ENCODE measurements around the gene PKNOX2.

The PKNOX2 gene

DNA sequence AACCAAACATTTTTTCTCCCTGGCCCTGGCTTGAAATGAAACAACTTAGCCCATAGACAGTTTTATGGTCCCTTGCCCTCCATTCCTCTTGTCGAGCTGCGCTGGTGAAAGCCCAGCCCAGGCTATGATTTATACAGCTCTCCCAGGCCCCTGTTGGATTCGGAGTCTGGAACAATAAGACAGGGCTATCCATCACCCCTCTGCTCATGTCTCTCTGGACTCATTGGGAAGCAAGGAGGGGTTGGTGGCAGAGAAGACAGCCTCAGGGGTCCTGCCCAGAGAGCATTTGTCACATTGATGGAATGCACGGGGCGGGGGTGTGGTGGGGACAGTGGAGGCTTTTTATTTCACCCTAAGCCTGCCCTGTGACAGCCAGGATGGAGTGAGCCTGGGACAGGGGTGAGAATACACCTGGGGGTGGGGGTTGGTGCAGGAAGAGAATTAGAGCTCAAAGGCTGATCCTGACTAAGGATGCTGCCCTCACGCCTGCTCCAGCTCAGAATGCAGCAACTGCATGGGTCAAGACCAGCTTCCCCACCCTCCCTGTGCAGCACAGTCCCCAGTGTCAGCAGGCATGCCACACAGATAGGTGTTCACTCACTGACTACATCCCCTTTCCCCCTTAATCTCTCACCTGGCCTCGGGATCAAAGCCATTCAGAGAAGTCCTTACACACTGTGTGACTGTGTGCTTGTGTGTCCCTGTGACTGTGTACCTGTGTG, 10.0 kb upstream of the PKNOX2 start:
- DNase-seq (ENCODE audit: low read depth in 3 of 3, low spot score in 1 of 3), result no peak

DNA sequence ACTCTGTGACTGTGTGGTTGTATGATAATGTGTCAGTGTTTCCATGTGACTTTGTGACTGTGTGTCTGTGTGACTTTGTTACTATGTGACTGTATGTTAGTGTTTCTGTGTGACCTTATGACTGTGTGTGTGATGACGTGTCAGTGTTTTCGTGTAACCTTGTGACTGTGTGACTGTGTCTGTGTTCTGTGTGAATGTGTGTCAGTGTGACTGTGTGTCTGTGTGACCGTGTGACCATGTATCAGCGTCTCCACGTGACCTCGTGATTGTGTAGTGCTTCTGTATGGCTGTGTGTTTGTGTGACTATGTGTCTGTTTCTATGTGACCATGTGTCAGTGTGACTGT, 9.5 kb upstream of the PKNOX2 start:
- no peak for DNase-seq (ENCODE audit: low read depth in 3 of 3, low spot score in 1 of 3)

DNA sequence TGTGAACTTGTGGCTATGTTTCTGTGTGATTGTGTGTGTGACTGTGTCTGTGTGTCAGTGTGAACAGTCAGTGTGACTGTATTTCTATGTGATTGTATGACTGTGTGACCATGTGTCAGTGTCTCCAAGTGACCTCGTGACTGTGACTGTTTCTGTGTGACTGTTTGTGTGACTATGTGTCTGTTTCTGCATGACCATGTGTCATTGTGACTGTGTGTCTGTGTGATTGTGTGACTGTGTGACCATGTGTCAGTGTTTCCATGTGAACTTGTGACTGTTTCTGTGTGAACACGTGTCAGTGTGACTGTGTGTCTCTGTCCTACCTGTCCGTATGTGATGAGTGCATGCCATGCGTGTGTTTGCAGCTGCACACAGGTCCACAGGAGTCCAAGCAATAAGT, 8.8 kb upstream of the PKNOX2 start:
- no peak for DNase-seq (ENCODE audit: low read depth in 3 of 3, low spot score in 1 of 3)

DNA sequence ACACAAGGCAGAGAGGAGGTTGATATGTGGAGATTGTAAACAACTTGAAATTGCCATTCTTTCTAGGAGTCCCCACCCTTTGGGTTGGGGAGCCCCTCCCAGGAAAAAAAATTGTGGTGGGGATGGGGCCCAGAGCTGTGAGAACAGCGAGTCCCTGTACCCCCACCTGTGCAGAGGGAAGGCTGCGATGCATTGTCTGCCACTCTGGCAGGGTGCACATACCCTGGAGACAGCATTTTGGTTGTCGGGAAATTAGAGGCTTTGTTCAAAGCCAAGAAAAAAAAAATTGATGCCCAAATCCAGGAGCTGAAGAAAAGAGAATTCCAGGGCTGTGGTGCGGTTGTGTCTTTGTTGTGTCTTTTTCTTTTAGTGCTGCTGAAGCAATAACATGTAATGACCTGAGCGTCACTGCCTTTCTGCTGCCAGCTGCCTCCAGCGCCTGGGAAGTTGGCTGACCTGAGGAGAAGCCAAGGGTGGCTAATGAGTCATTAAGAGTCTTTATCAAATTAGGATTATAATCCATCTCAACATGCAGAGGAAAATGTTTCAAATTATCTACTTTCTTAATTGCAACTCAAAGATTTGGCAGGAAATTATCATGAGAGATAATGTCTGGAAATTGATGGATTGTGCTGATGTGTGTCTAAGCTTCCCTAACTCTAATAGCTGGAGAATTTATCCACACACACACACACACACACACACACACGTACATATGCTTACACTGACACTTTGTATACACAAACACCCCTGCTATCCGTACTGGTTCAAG, 8.0 kb upstream of the PKNOX2 start:
- no peak for DNase-seq (ENCODE audit: low read depth in 3 of 3, low spot score in 1 of 3)

DNA sequence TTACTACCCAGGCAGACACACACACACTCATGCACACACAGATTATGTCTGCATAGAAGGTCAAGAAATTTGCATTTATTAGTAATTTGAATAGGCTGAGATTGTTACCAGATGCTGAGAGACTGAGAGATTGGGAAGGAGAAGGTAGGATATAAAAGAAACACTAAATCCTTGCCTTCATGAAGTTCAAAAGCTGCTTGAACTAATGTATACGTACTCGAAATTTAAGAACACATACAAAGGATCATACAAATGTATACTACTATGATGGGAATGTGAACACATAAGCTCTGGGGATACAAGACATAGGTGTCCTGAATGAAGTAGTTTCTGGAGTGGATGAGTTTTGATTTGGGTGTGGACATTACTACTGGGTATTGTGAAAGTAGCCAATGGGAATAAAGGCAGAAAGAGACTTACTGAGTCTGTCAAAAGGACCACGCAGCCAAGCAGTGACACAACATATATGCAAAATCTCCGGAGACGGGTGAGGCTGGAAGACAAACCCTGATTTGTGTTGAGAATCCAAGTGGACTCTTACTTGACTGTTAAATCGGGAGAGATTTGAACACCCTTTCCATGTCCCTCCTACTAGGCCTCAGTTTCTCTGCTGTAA, 7.3 kb upstream of the PKNOX2 start:
- no peak for DNase-seq (ENCODE audit: low read depth in 3 of 3, low spot score in 1 of 3)

DNA sequence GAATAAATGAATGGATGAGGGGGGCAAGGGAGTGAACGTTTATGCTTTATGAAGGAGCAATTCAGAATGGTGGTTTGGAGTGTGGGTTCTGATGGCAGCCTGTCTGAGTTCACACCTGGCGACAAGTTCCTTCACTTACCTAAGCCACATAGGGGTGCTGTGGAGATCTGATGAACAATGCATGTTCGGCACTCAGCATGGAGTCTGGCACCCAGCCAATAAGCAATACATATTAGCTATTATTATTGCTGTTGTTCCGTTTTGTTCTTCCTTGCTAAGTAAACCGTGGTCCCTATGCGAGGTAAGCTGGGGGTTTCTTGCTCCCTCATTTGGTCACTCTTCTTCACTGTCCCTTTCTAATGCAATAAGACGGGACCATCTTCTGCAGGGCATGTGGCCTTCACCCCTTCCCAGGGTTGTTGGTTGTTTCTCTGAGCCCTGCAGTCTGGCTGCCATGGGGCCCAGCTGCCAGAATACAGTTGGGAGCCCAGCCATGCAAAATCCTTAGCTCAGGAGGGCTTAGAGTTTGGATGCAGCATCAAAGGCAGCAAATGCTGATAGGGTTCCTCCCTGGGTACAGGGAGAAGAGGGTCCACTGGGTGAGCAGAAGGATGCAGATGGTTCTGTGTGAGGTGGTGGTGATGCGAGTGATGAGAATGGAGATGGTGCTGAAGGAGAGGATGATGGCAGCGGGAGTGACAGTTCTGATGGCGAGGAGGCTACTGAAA, 6.4 kb upstream of the PKNOX2 start:
- no peak for DNase-seq (ENCODE audit: low read depth in 3 of 3, low spot score in 1 of 3)

DNA sequence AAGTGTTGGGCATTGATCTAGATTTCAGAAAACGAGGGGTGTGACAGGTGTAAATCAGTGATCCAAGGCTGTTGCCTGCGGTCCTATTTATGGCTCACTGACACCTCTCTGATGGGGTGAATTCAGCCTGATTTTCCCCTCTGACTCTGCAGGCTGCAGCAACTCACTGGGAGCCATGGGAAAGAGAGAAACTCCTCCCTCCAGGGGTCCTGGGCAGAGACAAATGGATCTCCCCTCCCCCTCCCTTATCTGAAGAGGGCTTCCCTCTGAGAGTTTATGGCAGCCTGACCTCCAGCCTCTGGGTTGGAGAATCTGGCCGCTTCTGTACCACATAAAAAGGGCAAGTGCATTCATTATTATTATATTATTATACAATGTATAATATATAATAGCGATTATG, 1.8 kb upstream of the PKNOX2 start:
- no peak for DNase-seq (ENCODE audit: low read depth in 3 of 3, low spot score in 1 of 3)

DNA sequence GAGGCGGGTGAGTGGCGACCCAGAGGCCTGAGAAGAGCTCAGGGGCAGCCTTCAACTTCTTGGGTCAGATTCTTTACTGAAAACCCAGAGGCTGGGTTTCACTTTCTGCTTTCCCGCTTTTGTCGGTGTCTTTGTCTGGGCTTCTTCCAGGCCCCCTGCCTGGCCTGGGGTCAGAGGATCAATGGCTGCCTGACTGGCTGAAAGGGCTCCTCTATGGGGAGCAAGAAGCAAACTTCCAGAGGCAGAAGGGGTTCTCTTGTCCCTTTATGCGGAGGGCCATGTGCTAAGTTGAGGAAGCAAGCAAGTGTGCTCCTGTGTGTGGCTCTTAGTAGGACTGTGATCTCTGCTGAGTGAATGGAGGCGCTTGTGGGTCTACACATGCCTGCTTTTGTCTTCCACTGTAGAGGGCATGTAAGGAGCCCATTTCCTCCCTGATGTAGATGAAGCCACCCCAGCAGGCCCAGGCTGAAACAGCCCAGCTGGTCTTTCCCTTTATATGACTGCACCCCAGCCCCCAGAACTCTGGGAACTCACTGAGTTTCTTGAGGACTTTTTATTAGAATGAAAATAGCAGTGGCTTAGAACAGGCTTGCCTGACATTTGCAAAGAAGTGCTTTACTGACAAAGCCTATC, 1.0 kb upstream of the PKNOX2 start:
- DNase-seq (ENCODE audit: low read depth in 3 of 3, low spot score in 1 of 3), result no peak

DNA sequence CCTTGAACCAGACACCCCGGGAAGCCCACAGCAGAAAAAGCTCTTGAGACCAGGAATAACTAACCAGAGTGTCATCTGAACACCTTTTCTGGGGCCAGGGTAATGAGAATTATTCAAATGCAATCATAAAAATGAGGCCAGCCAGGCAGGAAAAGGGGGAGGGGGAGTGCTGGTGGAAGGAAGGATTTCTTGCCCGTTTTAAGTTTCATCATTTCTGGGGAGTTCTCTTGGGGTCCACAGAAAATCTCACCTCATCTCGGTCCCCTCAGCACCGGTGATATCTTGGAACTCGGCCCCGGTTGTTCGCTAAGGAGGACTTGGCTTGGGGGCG, 495 bp upstream of the PKNOX2 start:
- no peak for DNase-seq (ENCODE audit: low read depth in 3 of 3, low spot score in 1 of 3)

DNA sequence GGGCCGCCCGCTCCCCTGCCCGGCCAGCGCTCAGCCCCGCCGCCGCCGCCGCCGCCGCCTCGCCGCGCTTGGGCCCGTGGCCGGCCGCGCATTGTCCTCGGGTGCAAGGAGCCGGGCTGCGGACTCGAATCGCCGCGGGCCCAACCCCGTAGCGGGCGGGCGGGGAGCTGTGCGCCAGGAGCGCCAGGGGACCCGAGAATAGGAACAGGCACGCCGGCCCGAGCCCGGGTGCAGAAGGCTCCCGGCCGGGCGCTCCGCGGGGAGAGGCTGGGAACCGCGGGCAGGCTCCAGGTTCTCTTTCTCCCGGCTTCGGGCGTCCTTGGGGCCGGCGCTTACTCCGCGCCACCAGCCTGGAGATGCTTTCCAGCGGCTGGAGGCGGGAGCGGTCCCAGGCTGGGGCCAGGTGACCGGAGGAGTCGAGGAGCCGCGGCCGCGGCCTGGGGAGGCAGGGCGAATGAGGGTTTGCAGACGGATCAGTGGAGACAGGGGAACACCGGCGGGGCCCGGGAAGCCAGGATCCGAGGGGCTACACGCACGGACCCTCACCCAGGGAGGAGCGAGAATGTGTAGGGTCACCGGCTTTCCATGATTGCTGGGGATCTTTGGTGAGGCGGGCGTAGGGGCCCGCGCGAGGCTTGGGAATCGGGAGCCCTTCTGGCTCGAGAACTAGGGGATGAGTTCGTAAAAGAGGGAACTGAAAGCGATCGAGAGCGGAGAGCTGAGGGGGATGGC, 726 bp downstream of the PKNOX2 start:
- no peak for DNase-seq (ENCODE audit: low read depth in 3 of 3, low spot score in 1 of 3)

DNA sequence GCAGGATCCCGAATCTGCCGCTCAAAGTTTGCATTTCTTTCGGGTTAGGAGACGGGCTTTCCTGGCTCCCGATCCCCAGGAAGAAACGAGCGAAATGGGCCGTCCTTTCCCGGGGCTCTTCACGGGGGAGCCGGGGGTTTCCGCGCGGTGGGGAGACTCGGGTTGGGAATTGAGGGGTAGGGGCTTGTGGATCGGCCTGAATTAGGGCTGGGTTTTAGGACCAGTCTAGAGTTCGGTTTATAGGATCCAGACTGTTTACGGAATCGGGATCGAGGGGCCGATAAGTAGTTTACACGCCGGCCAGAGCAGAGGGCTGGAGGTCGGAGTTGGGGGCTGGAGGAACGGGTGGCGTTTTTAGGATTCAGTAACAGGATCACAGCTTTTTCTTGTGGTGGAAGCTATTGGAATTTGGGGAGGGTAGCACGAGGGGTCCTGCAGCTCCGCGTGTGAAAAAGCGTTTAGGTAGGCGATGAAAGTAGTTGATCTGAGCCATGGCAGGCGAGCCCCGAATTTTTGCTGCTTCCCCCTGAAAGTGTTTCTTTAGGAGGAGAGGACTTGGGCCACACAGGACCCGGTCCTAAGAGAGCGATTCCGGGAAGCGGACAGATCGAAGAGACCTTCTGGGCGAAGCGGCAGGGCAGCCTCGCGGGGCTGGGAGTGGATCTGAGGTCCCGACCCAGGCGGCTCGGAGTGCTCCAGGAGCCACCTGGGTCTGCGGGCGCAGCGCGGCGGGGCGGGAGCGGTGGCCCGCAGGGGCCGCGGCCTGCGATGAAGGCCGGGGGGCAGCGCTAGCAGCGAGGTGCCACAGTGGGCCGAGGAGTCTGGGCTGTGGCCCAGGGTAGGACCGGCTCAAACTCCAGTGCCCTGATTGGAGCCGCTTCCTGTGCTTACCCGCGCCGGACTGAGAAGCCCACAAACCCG, 1.6 kb downstream of the PKNOX2 start:
- DNase-seq (ENCODE audit: low read depth in 3 of 3, low spot score in 1 of 3), result no peak

DNA sequence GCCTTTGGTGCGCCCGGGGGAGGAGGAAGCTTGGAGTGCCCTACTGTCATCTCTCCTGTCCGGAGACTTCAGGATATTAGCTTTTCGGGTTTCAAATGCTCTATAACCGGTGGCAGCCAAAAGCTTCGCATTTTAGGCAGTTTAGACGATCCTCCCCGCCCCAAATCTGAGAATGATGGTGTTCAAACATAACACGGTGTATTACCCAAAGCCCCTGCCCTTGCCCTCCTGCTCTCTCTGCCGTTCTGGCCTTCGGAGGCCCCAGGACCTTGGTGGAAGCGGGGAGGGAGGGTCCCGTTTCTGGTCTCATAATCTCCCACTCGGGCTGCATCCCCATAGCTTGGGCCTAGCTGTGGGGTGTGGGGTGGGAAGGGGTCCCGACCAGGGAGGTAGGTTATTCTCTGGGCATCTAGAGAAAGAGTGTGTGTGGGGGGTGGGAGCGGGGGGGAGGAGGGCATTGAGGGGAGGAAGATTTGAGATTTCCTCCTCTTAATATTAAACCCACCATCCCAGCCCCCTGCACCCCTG, 2.3 kb downstream of the PKNOX2 start:
- no peak for DNase-seq (ENCODE audit: low read depth in 3 of 3, low spot score in 1 of 3)

DNA sequence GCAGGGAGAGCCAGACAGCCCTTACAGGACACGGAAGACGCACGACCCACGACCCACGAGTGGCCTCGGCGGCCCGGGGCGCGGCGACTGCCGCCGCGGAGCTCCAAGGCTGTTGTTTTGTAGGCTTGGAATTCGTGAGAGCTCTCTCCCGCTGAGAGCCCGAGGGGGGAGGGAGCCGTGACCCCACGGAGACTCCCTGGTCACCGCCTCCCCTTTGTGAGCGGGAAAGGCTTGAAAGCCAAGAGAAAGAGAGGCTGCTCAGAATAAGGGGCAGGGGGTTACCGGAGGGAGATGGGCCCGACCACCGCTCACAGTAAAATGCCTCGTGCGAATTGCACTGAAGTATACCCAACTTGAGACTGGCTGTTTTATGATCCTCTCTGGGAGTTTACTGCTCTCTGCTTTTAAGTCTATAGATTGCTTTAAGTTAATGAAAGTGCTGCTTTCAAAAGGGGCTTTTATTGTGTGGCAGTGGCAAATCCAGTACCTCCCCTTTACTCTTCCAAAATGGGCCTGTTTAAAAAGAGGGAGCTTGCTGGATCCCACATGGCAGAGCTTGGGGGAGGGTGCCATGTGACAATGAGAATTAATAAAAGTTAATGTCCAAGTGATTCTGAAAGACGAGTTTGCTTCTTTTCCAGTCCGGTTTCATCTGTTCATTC, 2.9 kb downstream of the PKNOX2 start:
- no peak for DNase-seq (ENCODE audit: low read depth in 3 of 3, low spot score in 1 of 3)

DNA sequence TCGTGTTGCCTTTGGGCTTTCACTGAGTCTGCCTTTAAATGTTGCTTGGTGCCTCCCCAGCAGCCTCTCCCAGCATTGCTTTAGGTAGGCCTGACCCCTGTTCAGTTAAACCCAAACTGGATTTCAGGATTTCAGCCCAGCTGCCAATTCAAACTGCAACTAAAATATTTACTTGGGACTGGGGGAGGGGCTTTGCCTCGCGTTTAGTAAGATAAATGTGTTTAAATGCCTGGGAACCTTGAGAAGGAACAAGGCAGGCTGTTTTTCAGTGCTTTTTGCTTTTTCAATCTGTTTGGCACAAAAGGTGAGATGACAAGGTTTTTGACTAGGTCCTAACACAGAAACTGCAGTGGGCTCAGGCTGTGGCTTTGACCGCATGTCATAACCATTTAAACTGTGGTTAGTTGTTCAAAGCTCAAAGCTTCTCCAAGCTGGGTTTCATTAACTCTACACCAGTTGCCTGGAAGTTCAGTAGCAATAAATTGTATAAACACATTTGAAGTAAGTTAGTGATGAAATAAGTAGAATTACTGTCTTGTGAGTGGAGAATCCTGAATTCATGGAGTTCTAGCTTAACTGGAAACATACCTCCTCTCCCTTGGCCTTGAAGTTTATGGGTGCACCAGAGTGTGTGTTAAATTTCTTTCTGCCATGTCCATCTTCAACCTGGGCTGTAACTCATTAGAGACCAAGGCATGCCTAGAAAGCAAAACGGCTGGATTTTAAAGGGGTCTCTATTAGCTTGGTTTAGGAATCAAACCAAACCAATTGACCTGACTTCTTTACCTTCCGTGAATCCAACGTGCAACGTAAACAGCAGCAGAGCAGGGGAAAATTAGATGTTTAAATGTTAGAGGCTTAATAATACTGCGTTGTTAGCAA, 3.6 kb downstream of the PKNOX2 start:
- DNase-seq (ENCODE audit: low read depth in 3 of 3, low spot score in 1 of 3), result no peak

DNA sequence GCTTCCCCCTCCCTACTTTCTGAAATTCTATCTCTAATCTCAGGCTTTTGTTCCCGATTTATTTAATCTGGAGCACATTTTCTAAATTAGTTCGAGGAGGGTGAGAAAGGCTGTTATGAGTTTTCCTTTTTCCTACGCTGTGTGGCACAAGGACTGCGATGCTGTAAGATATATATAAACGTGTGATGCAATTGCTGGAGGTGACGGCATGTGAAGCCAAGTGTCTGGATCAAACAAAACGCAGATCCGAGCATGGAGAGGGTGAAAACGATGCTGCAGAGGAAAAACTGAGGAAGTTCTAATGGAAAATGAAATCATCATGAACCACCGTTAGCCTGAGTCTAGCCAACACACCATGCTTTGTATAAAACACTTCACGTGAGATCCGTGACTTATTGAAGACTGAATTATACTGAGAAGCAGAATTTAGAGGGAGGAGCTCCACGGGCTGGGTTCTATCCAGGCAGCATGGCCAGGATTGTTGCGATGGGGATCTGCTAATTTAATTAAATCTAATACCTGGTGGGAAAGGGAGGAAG, 4.4 kb downstream of the PKNOX2 start:
- DNase-seq (ENCODE audit: low read depth in 3 of 3, low spot score in 1 of 3), result no peak

DNA sequence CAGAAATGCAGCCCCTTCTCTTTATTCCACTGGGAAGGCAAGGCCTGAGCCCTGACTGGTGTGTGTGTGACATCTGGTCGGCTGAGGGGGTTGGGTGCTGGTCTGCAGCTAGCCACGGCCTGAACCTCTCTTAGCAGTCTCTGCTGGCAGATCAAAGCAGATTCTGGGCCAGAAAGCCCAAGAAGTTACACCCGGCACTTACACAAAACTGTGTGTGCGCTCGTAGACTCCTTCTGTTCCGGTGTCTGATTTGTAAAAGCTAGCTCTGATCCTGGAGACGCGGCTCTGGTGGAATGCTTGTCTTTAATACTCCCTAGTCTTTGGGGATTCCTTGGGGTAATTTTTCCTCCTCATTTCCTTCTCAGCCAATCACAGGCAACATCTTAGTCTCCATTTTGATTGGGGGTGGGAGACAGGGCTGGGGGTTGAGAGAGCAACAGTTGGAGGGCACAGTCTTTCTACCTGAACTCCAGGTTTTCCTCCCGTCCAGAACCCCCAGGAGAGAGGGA, 5.5 kb downstream of the PKNOX2 start:
- DNase-seq (ENCODE audit: low read depth in 3 of 3, low spot score in 1 of 3), result no peak

DNA sequence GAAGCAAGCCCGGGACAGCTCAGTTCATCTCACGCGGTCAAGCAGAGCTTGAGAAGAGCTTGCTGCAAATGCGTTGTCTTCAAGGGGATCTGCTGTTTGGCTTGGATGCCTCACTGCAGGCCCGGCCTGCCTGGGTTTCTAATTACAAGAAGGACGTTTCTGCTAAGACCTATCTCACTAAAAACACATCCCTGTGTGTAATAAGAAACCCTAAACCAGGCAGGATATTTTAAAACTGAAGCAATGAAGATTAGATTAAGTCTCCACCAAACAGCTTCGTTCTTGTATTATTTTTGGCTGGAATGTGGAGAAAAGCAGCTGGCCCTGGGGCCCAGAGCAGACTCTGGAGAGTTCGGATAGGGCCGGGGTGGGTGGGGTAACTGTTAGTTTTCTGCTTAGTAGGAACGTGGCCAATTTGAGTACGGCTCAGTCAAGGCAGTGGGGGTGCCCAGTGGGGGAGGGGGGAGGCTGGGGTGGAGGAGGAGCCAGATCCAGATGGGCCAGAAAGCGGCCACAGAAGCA, 6.0 kb downstream of the PKNOX2 start:
- no peak for DNase-seq (ENCODE audit: low read depth in 3 of 3, low spot score in 1 of 3)

All from stimulated activated CD4-positive, alpha-beta T cell treated with anti-CD3 and anti-CD28 coated beads, TNF-alpha, amount 100 ng/mL, for 1 hour (primary cell).